ENCODE measurements around the gene XPO4.

Gene XPO4

GRCh38 chr13:20894245-20894644 is 8.3 kb downstream of the XPO4 start:
- TF ChIP-seq ZBTB7A (IDR thresholded peaks at IDR 0.05; ENCODE audit: low read depth) (no peak), NFIC (IDR thresholded peaks at IDR 0.05) (no peak), CEBPB (IDR thresholded peaks at IDR 0.05) (no peak), TAF1 (IDR thresholded peaks at IDR 0.05; ENCODE audit: low read depth) (no peak), TCF12 (IDR thresholded peaks at IDR 0.05; ENCODE audit: low read depth) (no peak), MAX (IDR thresholded peaks at IDR 0.05) (no peak), RAD21 (IDR thresholded peaks at IDR 0.05; ENCODE audit: low read depth) (no peak), REST (IDR thresholded peaks at IDR 0.05; ENCODE audit: low read depth) (no peak), EP300 (IDR thresholded peaks at IDR 0.05; ENCODE audit: borderline replicate concordance) (no peak), EGR1 (IDR thresholded peaks at IDR 0.05) (no peak), FOXM1 (IDR thresholded peaks at IDR 0.05; ENCODE audit: borderline replicate concordance, low read depth) (no peak)

GRCh38 chr13:20891768-20892167 is 10.8 kb downstream of the XPO4 start:
- no peak for TF ChIP-seq MAX (IDR thresholded peaks at IDR 0.05)
- TF ChIP-seq YY1 (IDR thresholded peaks at IDR 0.05; ENCODE audit: low read depth), result no peak
- no peak for TF ChIP-seq TAF1 (IDR thresholded peaks at IDR 0.05; ENCODE audit: low read depth)
- TF ChIP-seq ZBTB7A (IDR thresholded peaks at IDR 0.05; ENCODE audit: low read depth), result no peak
- no peak for TF ChIP-seq CEBPB (IDR thresholded peaks at IDR 0.05)
- no peak for TF ChIP-seq FOXM1 (IDR thresholded peaks at IDR 0.05; ENCODE audit: borderline replicate concordance, low read depth)
- TF ChIP-seq EGR1 (IDR thresholded peaks at IDR 0.05), result no peak
- no peak for TF ChIP-seq REST (IDR thresholded peaks at IDR 0.05; ENCODE audit: low read depth)
- TF ChIP-seq NFIC (IDR thresholded peaks at IDR 0.05), result no peak
- TF ChIP-seq EP300 (IDR thresholded peaks at IDR 0.05; ENCODE audit: borderline replicate concordance), result no peak

DNA sequence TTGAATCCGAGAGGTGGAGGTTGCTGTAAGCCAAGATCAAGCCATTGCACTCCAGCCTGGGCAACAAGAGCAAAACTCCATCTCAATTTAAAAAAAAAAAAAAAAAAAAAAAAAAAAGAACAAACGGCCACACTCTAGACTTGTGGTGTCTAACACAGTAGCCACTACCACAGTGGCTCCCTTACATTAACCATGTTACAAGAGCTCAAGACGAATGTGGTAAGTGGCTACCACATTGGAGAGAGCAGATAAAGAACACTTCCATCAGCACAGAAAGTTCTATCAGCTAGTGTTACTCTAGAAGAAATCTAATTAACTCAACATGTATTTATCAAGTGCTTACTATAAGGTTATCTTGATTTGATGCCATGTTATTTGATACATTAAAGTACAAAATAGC is 11.5 kb downstream of the XPO4 start:
- TF ChIP-seq EGR1 (IDR thresholded peaks at IDR 0.05) (no peak), FOXM1 (IDR thresholded peaks at IDR 0.05; ENCODE audit: borderline replicate concordance, low read depth) (no peak), ZBTB7A (IDR thresholded peaks at IDR 0.05; ENCODE audit: low read depth) (no peak), RAD21 (IDR thresholded peaks at IDR 0.05; ENCODE audit: low read depth) (no peak), MAX (IDR thresholded peaks at IDR 0.05) (no peak), CEBPB (IDR thresholded peaks at IDR 0.05) (no peak), EP300 (IDR thresholded peaks at IDR 0.05; ENCODE audit: borderline replicate concordance) (no peak), YY1 (IDR thresholded peaks at IDR 0.05; ENCODE audit: low read depth) (no peak)

GRCh38 chr13:20890540-20890939 is 12.0 kb downstream of the XPO4 start:
- peak; percentile 87 for TF ChIP-seq CEBPB (IDR thresholded peaks at IDR 0.05)

- TF ChIP-seq CREB1 (IDR thresholded peaks at IDR 0.05; ENCODE audit: low read depth) (no peak), TAF1 (IDR thresholded peaks at IDR 0.05; ENCODE audit: low read depth) (no peak), TEAD4 (IDR thresholded peaks at IDR 0.05) (peak; percentile 27; the same call in 1 of the 2 replicates)
Measured at GRCh38 chr13:20882206-20882605, 20.3 kb downstream of the XPO4 start.

DNA sequence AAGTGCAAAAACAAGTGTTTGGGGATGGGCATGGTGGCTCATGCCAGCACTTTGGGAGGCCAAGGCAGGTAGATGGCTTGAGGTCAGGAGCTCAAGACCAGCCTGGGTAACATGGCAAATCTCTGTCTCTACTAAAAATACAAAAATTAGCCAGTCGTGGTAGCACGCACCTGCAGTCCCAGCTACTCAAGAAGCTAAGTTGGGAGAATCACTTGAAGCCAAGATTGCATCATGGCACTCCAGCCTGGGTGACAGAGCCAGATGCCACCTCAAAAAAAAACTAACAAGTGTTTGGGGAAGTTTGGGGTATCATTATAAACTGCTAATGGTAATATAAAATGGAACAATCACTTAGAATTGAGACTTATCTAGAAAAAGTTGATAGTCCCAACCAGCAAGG is 24.6 kb downstream of the XPO4 start:
- TF ChIP-seq CREB1 (IDR thresholded peaks at IDR 0.05; ENCODE audit: low read depth), result no peak
- no peak for TF ChIP-seq EGR1 (IDR thresholded peaks at IDR 0.05)
- no peak for TF ChIP-seq YY1 (IDR thresholded peaks at IDR 0.05; ENCODE audit: low read depth)
- TF ChIP-seq TCF12 (IDR thresholded peaks at IDR 0.05; ENCODE audit: low read depth), result no peak
- TF ChIP-seq TAF1 (IDR thresholded peaks at IDR 0.05; ENCODE audit: low read depth), result no peak
- no peak for TF ChIP-seq FOXM1 (IDR thresholded peaks at IDR 0.05; ENCODE audit: borderline replicate concordance, low read depth)
- TF ChIP-seq EP300 (IDR thresholded peaks at IDR 0.05; ENCODE audit: borderline replicate concordance), result no peak
- no peak for TF ChIP-seq RAD21 (IDR thresholded peaks at IDR 0.05; ENCODE audit: low read depth)
- no peak for TF ChIP-seq CEBPB (IDR thresholded peaks at IDR 0.05)
- no peak for TF ChIP-seq MAX (IDR thresholded peaks at IDR 0.05)
- TF ChIP-seq ZBTB7A (IDR thresholded peaks at IDR 0.05; ENCODE audit: low read depth), result no peak
- TF ChIP-seq REST (IDR thresholded peaks at IDR 0.05; ENCODE audit: low read depth), result no peak
- TF ChIP-seq NFIC (IDR thresholded peaks at IDR 0.05), result no peak
- no peak for TF ChIP-seq USF1 (IDR thresholded peaks at IDR 0.05)
- no peak for TF ChIP-seq TEAD4 (IDR thresholded peaks at IDR 0.05)

Measured in Ishikawa (cell line).